RPMI8226 (cell line): Measurements from ENCODE around the gene SETD7.
"Not testable (repeated sequence)": the region's sequence is repeated elsewhere in the genome, so short reads cannot be mapped to it uniquely, and the experiment has no call there.

Experiments
- DNase-seq: peaks from one replicate; pipeline ENCODE4 v3.0.0-alpha.2; 2015

The SETD7 gene

DNA sequence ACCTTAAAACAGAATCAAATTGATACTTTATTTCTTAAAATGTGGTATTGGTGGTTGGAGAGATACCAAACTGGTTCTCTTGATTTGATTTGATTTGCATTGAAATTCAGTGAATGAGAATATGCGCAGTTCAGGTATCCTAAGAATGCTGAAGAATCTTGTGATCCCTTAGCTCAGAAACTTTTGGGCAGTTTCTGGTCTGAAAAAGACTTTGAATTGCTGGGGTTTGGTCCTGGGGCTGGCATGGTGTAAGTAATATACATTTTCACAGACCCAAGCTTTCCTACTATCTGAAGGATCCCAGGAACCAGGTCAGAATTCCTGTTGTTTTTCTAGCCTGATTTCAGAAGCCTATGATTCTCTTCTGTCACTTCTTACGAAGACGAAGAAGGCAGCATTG is 95.5 kb downstream of the SETD7 start:
- DNase-seq = no peak

DNA sequence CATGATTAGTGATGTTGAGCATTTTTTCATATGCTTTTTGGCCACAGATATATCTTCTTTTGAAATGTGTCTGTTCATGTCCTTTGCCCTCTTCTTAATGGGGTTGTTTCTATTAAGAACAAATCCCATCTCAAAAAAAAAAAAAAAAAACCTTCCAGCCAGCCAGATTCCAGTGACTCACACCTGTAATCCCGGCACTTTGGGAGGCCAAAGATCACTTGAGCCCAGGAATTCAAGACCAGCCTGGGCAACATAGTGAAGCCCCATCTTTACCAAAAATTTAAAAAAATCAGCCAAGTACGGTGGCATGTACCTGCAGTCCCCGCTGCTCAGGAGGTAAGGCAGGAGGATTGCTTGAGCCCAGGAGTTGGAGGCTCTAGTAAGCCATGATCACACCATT is 97.0 kb downstream of the SETD7 start:
- no peak for DNase-seq

DNA sequence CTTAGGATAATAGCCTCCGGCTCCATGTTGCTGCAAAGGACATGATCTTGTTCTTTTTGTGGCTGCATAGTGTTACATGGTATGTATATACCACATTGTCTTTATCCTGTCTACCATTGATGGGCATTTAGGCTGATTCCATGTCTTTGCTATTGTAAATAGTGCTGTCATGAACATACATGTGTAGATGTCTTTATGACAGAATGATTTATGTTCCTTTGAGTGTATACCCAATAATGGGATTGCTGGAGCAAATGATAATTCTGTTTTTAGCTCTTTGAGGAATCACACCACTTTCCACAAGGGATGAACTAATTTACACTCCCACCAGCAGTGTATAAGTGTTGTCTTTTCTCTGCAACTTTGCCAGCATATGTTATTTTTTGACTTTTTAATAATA is 97.5 kb downstream of the SETD7 start:
- DNase-seq = no peak

DNA sequence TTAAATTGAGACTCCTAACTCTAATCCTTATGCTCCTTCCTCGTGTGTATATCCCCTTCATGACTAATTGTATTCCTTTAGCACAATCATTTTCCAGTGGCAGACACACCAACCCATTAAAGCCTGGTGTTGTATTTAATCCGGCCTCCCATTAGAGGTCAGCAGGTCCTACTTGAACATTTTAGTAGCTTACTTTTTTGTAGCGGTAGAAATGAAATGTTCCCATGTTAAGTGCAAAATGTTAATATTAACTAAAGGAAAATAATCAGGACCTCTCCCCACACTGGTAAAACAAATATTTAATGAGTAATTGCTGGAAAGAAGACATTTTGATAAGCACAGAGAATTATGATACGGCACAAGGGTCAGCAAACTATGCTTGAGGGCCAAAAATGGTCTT is 98.7 kb downstream of the SETD7 start:
- DNase-seq = no peak

DNA sequence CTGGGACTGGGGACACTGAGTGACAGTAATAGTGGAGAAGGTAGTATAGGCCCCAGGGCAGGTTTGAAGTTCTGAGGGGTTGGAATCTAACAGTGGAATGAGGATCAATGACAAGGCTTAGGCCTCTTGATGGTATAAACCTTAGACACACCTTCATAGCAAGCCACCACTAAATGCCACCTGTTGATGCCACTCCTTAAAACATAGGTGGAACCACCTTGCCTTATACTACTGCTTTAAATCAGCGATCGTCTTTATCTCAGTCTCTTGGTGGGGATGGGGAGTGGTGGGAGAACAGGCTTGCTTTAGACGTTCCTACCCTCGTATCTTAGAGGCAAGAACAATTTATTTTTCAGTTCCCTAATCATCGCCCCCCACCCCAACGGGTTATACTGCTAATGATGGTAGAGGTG is 100.9 kb downstream of the SETD7 start:
- peak; percentile 10 for DNase-seq

DNA sequence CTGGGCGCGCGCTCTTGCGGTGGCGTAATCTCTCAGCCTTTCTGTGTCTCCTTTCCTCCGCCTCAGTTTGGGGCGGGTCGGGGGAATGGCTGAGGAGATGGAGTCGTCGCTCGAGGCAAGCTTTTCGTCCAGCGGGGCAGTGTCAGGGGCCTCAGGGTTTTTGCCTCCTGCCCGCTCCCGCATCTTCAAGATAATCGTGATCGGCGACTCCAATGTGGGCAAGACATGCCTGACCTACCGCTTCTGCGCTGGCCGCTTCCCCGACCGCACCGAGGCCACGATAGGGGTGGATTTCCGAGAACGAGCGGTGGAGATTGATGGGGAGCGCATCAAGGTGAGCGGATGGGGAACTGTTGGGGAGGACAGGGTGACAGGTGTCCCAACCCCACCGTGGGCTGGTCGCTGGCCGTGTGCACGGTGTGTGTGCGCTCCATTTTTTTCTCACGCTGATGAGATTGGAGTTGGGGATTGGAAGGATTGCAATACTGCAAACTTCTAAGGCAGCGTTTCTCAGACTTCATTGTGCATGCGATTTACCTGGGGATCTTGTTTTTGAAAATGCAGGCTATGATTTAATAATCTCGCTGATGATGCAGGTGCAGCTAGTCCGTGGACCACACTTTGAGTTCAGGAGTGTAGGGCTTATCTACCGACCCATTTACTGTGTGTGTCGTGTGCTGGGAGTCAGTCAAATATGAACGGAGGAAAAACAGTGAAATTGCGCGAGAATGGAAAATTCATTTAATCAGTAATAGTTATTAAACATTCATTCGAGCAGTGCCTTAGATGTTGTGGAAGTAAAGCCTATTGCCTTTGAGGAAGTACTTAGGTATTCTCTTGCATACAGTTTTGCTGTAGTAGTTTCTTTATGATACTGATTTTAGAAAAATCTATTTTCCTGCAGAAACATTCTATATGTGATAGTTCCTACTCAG is 101.6 kb downstream of the SETD7 start, which contains the start of gene RAB33B:
TSS of gene RAB33B (plus strand) at position 11 of the 935 bp plus-strand sequence. CDS start at position 86, 75 bp downstream.
- DNase-seq = peak; percentile 31

DNA sequence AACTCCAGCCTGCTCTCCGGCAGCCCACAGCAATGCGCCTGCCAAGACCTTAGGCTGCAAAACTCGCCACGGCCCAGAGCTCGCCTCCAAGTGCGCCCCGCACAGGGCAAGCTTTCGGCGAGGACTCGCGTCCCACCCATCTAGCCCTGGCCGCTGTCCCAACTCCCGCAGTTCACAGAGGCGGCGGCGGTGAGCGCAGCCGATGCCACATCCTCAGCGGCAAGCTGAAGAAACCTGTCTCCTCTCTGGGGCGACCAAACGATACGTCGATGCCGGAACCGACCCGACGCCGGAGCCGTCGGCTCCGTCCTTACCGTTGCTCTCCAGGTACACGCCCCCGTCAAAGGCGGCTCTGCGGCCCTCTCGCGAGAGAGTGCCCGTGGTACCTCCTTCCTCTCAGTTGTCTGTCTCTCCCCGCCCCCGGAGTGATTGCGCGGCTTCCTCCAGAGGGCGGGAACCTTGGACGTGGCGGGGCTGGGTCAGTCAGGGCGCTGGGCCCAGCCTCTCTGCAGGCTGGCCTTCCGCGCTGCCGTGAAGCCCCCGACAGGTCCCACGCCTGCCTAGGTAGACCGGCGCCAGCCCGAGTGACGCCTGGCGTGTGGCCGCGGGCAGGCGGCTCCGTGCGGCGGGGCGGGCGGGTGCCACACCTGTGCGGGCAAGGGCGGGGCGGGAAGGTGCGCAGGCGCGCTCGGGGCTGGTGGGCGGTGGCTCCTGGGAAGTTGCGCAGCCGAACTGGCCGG is 102.5 kb downstream of the SETD7 start:
- peak; percentile 93 for DNase-seq

DNA sequence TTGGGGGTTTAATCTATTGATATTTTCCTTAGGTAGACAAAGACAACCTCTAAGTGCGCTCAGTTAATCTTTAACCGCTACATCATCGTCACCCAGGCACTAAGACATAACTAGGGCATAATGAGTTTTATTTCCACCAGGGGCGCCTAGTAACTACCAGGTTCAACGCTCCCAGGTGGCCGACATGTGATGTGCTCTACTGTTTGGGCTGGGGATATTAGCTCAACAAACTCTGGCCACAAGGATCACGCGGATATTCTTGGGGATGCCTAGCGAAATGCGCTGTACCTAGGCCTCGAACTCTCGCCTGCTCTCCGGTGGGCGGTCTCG is 103.0 kb downstream of the SETD7 start:
- DNase-seq = peak; percentile 81

DNA sequence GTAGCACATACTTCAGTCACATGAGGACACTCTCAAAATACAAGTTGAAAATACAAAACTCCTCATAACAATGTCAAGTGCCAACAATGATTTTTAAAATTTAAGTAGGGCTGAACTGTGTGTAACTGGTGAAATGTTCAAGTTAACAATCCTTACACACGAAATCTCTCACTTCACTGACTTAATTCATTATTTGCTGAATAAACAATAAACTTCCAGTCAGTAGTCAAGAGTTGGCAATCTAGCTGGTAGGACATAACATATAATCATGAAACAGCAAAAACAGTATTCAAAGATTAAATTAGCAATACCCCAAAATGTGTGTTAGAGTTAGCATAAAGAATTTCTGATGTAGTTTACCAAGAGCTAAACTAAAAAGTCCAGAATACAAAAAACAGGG is 104.0 kb downstream of the SETD7 start:
- no peak for DNase-seq

DNA sequence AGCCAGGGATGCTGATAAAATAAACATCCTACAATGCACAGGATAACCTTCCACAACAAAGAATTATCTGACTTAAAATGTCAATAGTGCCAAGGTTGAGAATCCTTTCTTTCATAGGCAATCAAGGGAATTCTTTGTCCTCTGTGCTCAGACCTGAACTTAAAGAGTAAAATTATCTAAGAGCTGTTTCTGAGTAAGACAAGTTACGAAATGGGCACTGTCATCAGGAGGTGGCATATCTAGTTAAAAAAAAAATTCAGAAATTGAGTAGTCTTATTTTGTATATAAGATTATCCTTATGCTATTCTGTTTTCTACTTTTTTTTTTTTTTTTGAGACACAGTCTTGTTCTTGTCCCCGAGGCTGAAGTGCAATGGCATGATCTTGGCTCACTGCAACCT is 105.4 kb downstream of the SETD7 start:
- no peak for DNase-seq

DNA sequence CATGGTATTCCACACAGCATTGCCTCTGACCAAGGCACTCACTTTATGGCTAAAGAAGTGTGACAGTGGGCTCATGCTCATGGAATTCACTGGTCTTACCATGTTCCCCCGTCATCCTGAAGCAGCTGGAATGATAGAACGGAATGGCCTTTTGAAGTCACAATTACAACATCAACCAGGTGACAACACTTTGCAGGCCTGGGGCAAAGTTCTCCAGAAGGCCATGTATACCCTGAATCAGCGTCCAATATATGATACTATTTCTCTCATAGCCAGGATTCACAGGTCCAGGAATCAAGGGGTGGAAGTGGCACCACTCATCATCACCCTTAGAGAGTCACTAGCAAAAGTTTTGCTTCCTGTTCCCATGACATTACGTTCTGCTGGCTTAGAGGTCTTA is 108.9 kb downstream of the SETD7 start:
- DNase-seq = not testable (repeated sequence)
